Measurements from ENCODE around the gene REM2. TPM values are rescaled to one million over a fixed set of nuclear protein-coding genes. Genes with fewer than 3 reads are reported as not detected.

The REM2 gene
- total RNA-seq, 4 donors from 2014 or later: 0.19 to 0.83 (median 0.32) TPM

GRCh38 chr14:22915886-22916521, 33.0 kb downstream of the REM2 start:
- Histone ChIP-seq H3K36me3 (peaks cover 0 to 45% (median 6%) of the 10 kb centered on the region in 3 donors), H3K9me3 (no peaks in the 10 kb centered on the region), H3K27ac (peak overlapping the region in 2 of 4 donors; percentile 30 to 33), H3K27me3 (no peaks in the 10 kb centered on the region), H3K4me3 (no peak overlapping the region), H3K4me1 (peaks cover 19 to 72% (median 29%) of the 10 kb centered on the region in 3 donors)
- intact Hi-C loops (cut with DNase I): no loop called here
- WGBS, 2 donors: 67 to 79% methylated on average over 8 of the region's 8 CpGs
- DNase-seq: no peak
- no peak for TF ChIP-seq CTCF (IDR thresholded peaks at IDR 0.05)
- TF ChIP-seq POLR2A (IDR thresholded peaks at IDR 0.05): no peak

GRCh38 chr14:22918804-22919600, 36.0 kb downstream of the REM2 start, which contains the start of gene RBM23:
RBM23 (minus strand) TSS chr14:22919149.
- WGBS, 2 donors: 1% methylated on average over 35 to 41 of the region's 46 CpGs
- Histone ChIP-seq H3K4me1 (peaks cover 19 to 49% (median 29%) of the 10 kb centered on the region in 3 donors), H3K27ac (peak within 1 kb of the TSS; percentile 92 to 98 (median 98)), H3K36me3 (peaks cover 16 to 59% (median 17%) of the 10 kb centered on the region in 3 donors), H3K27me3 (no peaks in the 10 kb centered on the region), H3K9me3 (no peaks in the 10 kb centered on the region), H3K4me3 (peak within 1 kb of the TSS; percentile 61 to 82 (median 72))
- intact Hi-C loops (cut with DNase I): no loop called here
- peak; percentile 100 for DNase-seq
- TF ChIP-seq POLR2A (IDR thresholded peaks at IDR 0.05) (peak in 3 of 4 donors; percentile 55 to 84 (median 77)), CTCF (IDR thresholded peaks at IDR 0.05) (peak in 1 of 6 experiments; percentile 28)

- Histone ChIP-seq H3K4me1 (peaks cover 19 to 46% (median 29%) of the 10 kb centered on the region in 3 donors), H3K36me3 (peaks cover 21 to 60% (median 23%) of the 10 kb centered on the region in 3 donors), H3K9me3 (no peaks in the 10 kb centered on the region), H3K27me3 (no peaks in the 10 kb centered on the region), H3K27ac (peak overlapping the region; percentile 74 to 97 (median 94)), H3K4me3 (peak overlapping the region; percentile 13 to 82 (median 72))
- 6 to 7% methylated on average over 10 of the region's 10 CpGs for WGBS, 2 donors
- intact Hi-C loops (cut with DNase I): no loop called here
- DNase-seq: no peak
- TF ChIP-seq POLR2A (IDR thresholded peaks at IDR 0.05) (no peak), CTCF (IDR thresholded peaks at IDR 0.05) (no peak)
Measured at GRCh38 chr14:22919601-22919921, 36.5 kb downstream of the REM2 start.

- DNase-seq: no peak
- Histone ChIP-seq H3K4me3 (no peak overlapping the region), H3K27ac (no peak overlapping the region), H3K27me3 (no peaks in the 10 kb centered on the region), H3K4me1 (peaks cover 18 to 35% (median 28%) of the 10 kb centered on the region in 3 donors), H3K9me3 (no peaks in the 10 kb centered on the region), H3K36me3 (peaks cover 25 to 63% (median 29%) of the 10 kb centered on the region in 3 donors)
- TF ChIP-seq CTCF (IDR thresholded peaks at IDR 0.05) (no peak), POLR2A (IDR thresholded peaks at IDR 0.05) (no peak)
- WGBS, 2 donors: 84 to 90% methylated on average over 6 of the region's 6 CpGs
- intact Hi-C loops (cut with DNase I): no loop called here
Measured at GRCh38 chr14:22920697-22921096, 37.7 kb downstream of the REM2 start.

GRCh38 chr14:22922294-22922693, 39.3 kb downstream of the REM2 start:
- DNase-seq: no peak
- Histone ChIP-seq H3K4me1 (peaks cover 12 to 35% (median 13%) of the 10 kb centered on the region in 3 donors), H3K4me3 (no peak overlapping the region), H3K9me3 (no peaks in the 10 kb centered on the region), H3K27me3 (no peaks in the 10 kb centered on the region), H3K27ac (no peak overlapping the region), H3K36me3 (peaks cover 29 to 72% (median 39%) of the 10 kb centered on the region in 3 donors)
- intact Hi-C loops (cut with DNase I): no loop called here
- no peak for TF ChIP-seq POLR2A (IDR thresholded peaks at IDR 0.05)
- TF ChIP-seq CTCF (IDR thresholded peaks at IDR 0.05): no peak
- 83 to 88% methylated on average over 2 of the region's 2 CpGs for WGBS, 2 donors

Data from esophagus squamous epithelium (tissue), 5 donors.